HepG2 (cell line): ENCODE data around the gene NPC1. TPM values are rescaled to one million over a fixed set of nuclear protein-coding genes. Genes with fewer than 3 reads are reported as not detected.

Experiments used
- CTCF ChIP-seq: sonication (generic); formaldehyde crosslinking; IDR thresholded peaks from 2 replicates; pipeline ENCODE4 v1.5.0; 2020; ENCODE audit warnings: mild to moderate bottlenecking, missing genetic modification reagents, moderate library complexity
- ELF4 ChIP-seq: sonication (generic); formaldehyde crosslinking; IDR thresholded peaks from 2 replicates; pipeline ENCODE4 v1.5.0; 2020; ENCODE audit warnings: missing genetic modification reagents, mild to moderate bottlenecking, moderate library complexity, borderline replicate concordance
- FOXP4 ChIP-seq: sonication (generic); formaldehyde crosslinking; IDR thresholded peaks from 2 replicates; pipeline ENCODE4 v1.4.0; 2020; ENCODE audit warnings: missing genetic modification reagents
- IRF2 ChIP-seq: IDR thresholded peaks from 2 replicates; pipeline ENCODE4 v1.6.1; 2018; ENCODE audit warnings: missing genetic modification reagents, missing compliant biosample characterization
- KAT2B ChIP-seq: fragments of 150-350 bp; IDR thresholded peaks from 2 replicates; pipeline ENCODE4 v1.6.1; 2014; ENCODE audit warnings: low read depth, low read length, borderline replicate concordance
- LCORL ChIP-seq, 2 experiments: fragments of 450-650 bp in 1 of 2; sonication (generic) in 1 of 2; formaldehyde crosslinking in 1 of 2; IDR thresholded peaks; 2 replicates each; pipeline versions ENCODE4 v1.5.0 to v1.6.1; 2017 to 2020; ENCODE audit warnings: antibody characterized with exemption in 1 of 2, missing genetic modification reagents in 1 of 2
- MATR3 ChIP-seq: sonication (generic); formaldehyde crosslinking; IDR thresholded peaks from 2 replicates; pipeline ENCODE4 v1.4.0; 2020; ENCODE audit warnings: missing genetic modification reagents
- NFATC3 ChIP-seq: sonication (generic); formaldehyde crosslinking; IDR thresholded peaks from 2 replicates; pipeline ENCODE4 v1.5.1; 2020; ENCODE audit warnings: mild to moderate bottlenecking, missing genetic modification reagents
- PATZ1 ChIP-seq: sonication (generic); formaldehyde crosslinking; IDR thresholded peaks from 2 replicates; pipeline ENCODE4 v1.4.0; 2020; ENCODE audit warnings: missing genetic modification reagents
- SKI ChIP-seq: fragments of 450-650 bp; IDR thresholded peaks from one replicate; pipeline ENCODE4 v1.6.1; 2018; ENCODE audit warnings: mild to moderate bottlenecking; ENCODE audit not compliant: partially characterized antibody
- TEAD2 ChIP-seq: sonication (generic); formaldehyde crosslinking; IDR thresholded peaks from 2 replicates; pipeline ENCODE4 v1.9.0; 2021; ENCODE audit warnings: missing genetic modification reagents
- TFDP1 ChIP-seq: IDR thresholded peaks from 2 replicates; pipeline ENCODE4 v1.6.1; 2016; ENCODE audit warnings: missing compliant biosample characterization, missing genetic modification reagents, borderline replicate concordance
- TRIM22 ChIP-seq: fragments of 450-650 bp; IDR thresholded peaks from 2 replicates; pipeline ENCODE4 v1.6.1; 2017
- ZBTB25 ChIP-seq: IDR thresholded peaks from 2 replicates; pipeline ENCODE4 v1.6.1; 2018; ENCODE audit warnings: missing genetic modification reagents
- ZBTB39 ChIP-seq: sonication (generic); formaldehyde crosslinking; IDR thresholded peaks from 2 replicates; pipeline ENCODE4 v1.5.0; 2020; ENCODE audit warnings: missing genetic modification reagents
- ZC3H13 ChIP-seq: sonication (generic); formaldehyde crosslinking; IDR thresholded peaks from 2 replicates; pipeline ENCODE4 v1.8.1; 2023; ENCODE audit warnings: mild to moderate bottlenecking, missing genetic modification reagents, moderate library complexity
- ZFP1 ChIP-seq: IDR thresholded peaks from 2 replicates; pipeline ENCODE4 v1.6.1; 2016
- polyA plus RNA-seq, 8 experiments: library from polyadenylated mRNA; depleted of rRNA in 3 of 8; stranded (reverse) in 7 of 8; unstranded in 1 of 8; fragments of >200 nt; fragmentation: Illumina TruSeq in 4 of 8; extraction: Trizol in 4 of 8; gene quantifications; 2 replicates each; pipeline versions ENCODE4 v1.2.1 to v1.2.3, GENCODE V29; 2011 to 2016; ENCODE audit warnings: low read depth in 4 of 8, missing spikeins in 1 of 8, mixed read lengths in 1 of 8; ENCODE audit not compliant: insufficient read depth in 1 of 8
- total RNA-seq, 5 experiments: library from RNA; depleted of rRNA; stranded (reverse); fragments of >200 nt; fragmentation: Illumina TruSeq; extraction: Trizol; gene quantifications; 2 replicates each; pipeline ENCODE4 v1.2.3, GENCODE V29; 2016; ENCODE audit warnings: low read depth in 1 of 5

Gene NPC1
- total and polyA plus RNA-seq, 2 of the 13 experiments (the other 11 are each of a cell fraction or from before 2014, with no cell fraction given): 46.5 to 114 TPM

GRCh38 chr18:23556145-23556780 is 30.0 kb downstream of the NPC1 start (continued):
- TF ChIP-seq ZBTB39 (0 out of 2 replicates have a peak, but pooled peaks have one; percentile 53), TFDP1 (CRISPR knock-in tag) (peak; percentile 55; the same call in 1 of the 2 replicates), LCORL (IDR thresholded peaks at IDR 0.05) (no peak), LCORL (CRISPR knock-in tag; IDR thresholded peaks at IDR 0.05) (peak; percentile 97), ZFP1 (peak; percentile 71; the same call in 1 of the 2 replicates), IRF2 (CRISPR knock-in tag) (peak; percentile 84), ELF4 (peak; percentile 17; the same call in 1 of the 2 replicates), SKI (peak; percentile 79), TRIM22 (no peak), PATZ1 (CRISPR knock-in tag) (peak; percentile 80), ZBTB25 (CRISPR knock-in tag) (no peak), FOXP4 (peak; percentile 91), TEAD2 (no peak), ZC3H13 (no peak), KAT2B (no peak), CTCF (CRISPR knock-in tag) (no peak), NFATC3 (no peak), MATR3 (no peak)
